Stomach (tissue), 9 donors: ENCODE results near the gene AGAP1. TPM values are rescaled to one million over a fixed set of nuclear protein-coding genes. Genes with fewer than 3 reads are reported as not detected.
"Not testable (repeated sequence)": the region's sequence is repeated elsewhere in the genome, so short reads cannot be mapped to it uniquely, and the experiment has no call there.

ENCODE experiments used
- DNase-seq, 2 donors: peaks; one replicate each; pipeline versions ENCODE4 v3.0.0 to v3.0.0-alpha.2; 2013 to 2019
- H3K27ac ChIP-seq, 5 donors: fragments of 200-600 bp in 4 of 5; sonication (generic) in 4 of 5; one replicate each; pipeline ENCODE4 v1.5.1; 2013 to 2019; ENCODE audit warnings: mild to moderate bottlenecking in 1 of 5, moderate library complexity in 1 of 5
- H3K27me3 ChIP-seq, 3 donors: fragments of 200-600 bp; sonication (generic); one replicate each; pipeline ENCODE4 v1.5.1; 2017 to 2019; ENCODE audit warnings: mixed run types in 1 of 3
- H3K36me3 ChIP-seq, 4 donors: fragments of 200-600 bp; sonication (generic); 1 replicate in 3 of 4; 2 replicates in 1 of 4; pipeline ENCODE4 v1.5.1; 2016 to 2019
- H3K4me1 ChIP-seq, 4 donors: fragments of 200-600 bp; sonication (generic); one replicate each; pipeline ENCODE4 v1.5.1; 2016 to 2019
- H3K4me3 ChIP-seq, 4 donors: fragments of 200-600 bp; sonication (generic) in 3 of 4; one replicate each; pipeline ENCODE4 v1.5.1; 2016 to 2019; ENCODE audit warnings: mild to moderate bottlenecking in 1 of 4
- H3K9me3 ChIP-seq, 4 donors: fragments of 200-600 bp; sonication (generic); one replicate each; pipeline ENCODE4 v1.5.1; 2016 to 2019
- EP300 ChIP-seq: sonication (generic); formaldehyde crosslinking; IDR thresholded peaks from one replicate; pipeline ENCODE4 v1.6.1; 2017; ENCODE audit warnings: antibody characterized with exemption
- POLR2A ChIP-seq, 4 donors: fragments of 450-650 bp; IDR thresholded peaks; one replicate each; pipeline ENCODE4 v1.6.1; 2016; ENCODE audit warnings: antibody characterized with exemption in 4 of 4, control low read depth in 2 of 4, mild to moderate bottlenecking in 1 of 4, moderate library complexity in 1 of 4
- POLR2AphosphoS5 ChIP-seq, 3 donors: sonication (generic); formaldehyde crosslinking; IDR thresholded peaks; one replicate each; pipeline ENCODE4 v1.6.1; 2016; ENCODE audit warnings: antibody characterized with exemption in 3 of 3
- WGBS, 5 donors: extraction: QIAGEN DNeasy Blood & Tissue Kit in 3 of 5; methylation state at CpG; one replicate each; pipeline versions ENCODE4 v1.1.5 to v1.1.7; 2013 to 2018; 5-methylcytosine and 5-hydroxymethylcytosine counted together
- intact Hi-C: fragments of 100-400 bp; cut with DNase I; formaldehyde crosslinking; loops from one replicate; pipeline ENCODE4 v1.15.1; 2023; ENCODE audit warnings: low total_unique reads
- polyA plus RNA-seq, 3 donors: library from polyadenylated mRNA; stranded (reverse); fragments of 200-250 nt; gene quantifications; one replicate each; pipeline ENCODE4 v1.2.3, GENCODE V29; 2013
- total RNA-seq, 5 donors: library from RNA; depleted of rRNA; stranded (reverse); fragments of >200 nt; gene quantifications; one replicate each; pipeline versions ENCODE4 v1.1.0 to v1.2.3, GENCODE V29; 2014 to 2016
- TF ChIP-seq, protein P1 (sequence below), 7 experiments: fragments of 450-650 bp in 4 of 7; fragments of 200-600 bp in 3 of 7; sonication (generic) in 3 of 7; IDR thresholded peaks; one replicate each; pipeline ENCODE4 v1.5.1; 2016 to 2019; ENCODE audit warnings: antibody characterized with exemption in 7 of 7, control low read depth in 2 of 7, mild to moderate bottlenecking in 1 of 7
- donor health status: healthy with polysubstance abuse.
- donor health status: Bipolar disorder and iron deficiency.
- donor health status: healthy.

The AGAP1 gene
- total and polyA plus RNA-seq, 8 donors, result 4.2 to 139 (median 35.0) TPM

DNA sequence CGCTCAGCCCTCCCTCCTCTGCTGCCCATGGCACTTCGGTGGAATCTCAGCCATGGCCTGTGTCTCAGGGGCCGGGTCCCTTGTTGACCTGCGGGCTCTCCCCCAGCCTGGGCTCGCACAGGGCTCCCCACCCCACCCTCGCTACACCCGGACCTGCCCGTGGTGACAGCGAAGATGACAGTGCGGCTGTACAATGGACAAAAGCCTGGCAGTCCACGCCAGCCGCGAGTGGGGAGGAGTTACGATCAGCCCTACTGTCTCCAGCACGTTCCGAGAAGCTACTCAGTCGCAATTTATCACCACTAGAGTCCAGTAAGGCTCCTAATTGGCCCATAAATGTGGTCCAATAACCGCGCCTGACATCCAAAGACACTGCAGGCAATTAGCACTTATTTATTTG is 642.7 kb downstream of the AGAP1 start:
- WGBS, 5 donors, result 82 to 88% (median 85%) methylated on average over 19 of the region's 19 CpGs
- TF ChIP-seq, protein P1, sequence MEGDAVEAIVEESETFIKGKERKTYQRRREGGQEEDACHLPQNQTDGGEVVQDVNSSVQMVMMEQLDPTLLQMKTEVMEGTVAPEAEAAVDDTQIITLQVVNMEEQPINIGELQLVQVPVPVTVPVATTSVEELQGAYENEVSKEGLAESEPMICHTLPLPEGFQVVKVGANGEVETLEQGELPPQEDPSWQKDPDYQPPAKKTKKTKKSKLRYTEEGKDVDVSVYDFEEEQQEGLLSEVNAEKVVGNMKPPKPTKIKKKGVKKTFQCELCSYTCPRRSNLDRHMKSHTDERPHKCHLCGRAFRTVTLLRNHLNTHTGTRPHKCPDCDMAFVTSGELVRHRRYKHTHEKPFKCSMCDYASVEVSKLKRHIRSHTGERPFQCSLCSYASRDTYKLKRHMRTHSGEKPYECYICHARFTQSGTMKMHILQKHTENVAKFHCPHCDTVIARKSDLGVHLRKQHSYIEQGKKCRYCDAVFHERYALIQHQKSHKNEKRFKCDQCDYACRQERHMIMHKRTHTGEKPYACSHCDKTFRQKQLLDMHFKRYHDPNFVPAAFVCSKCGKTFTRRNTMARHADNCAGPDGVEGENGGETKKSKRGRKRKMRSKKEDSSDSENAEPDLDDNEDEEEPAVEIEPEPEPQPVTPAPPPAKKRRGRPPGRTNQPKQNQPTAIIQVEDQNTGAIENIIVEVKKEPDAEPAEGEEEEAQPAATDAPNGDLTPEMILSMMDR (IDR thresholded peaks at IDR 0.05), result no peak
- TF ChIP-seq POLR2A (IDR thresholded peaks at IDR 0.05), result no peak
- no peak for TF ChIP-seq POLR2AphosphoS5 (IDR thresholded peaks at IDR 0.05)
- no peak for TF ChIP-seq EP300
- no peak for DNase-seq
- intact Hi-C loops, result no loop called here
- H3K9me3 ChIP-seq, result no peaks in the 10 kb centered on the region
- H3K4me1 ChIP-seq, result no peaks in the 10 kb centered on the region
- H3K27ac ChIP-seq, result no peak overlapping the region
- H3K27me3 ChIP-seq, result peaks cover 0 to 7% (median 0%) of the 10 kb centered on the region in 3 donors
- H3K4me3 ChIP-seq, result no peak overlapping the region
- peaks cover 0 to 11% (median 4%) of the 10 kb centered on the region in 4 donors for H3K36me3 ChIP-seq

DNA sequence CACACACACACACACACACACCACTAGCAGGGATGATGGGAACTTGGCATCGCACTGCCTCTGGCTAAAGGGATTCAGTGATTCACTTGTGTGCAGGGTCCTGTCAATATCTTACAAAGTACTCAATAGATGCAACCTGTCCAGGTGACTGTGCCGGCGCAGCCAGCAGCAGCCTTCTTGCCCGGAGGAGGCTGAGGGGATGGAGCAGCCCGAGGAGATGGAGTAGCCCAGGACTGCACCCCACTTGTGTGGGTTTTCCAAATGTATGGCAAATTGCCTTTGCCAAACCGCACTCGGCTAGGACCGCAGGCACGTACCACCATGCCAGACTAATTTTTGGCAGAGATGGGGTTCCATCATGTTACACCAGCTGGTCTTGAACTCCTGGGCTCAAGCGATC is 643.2 kb downstream of the AGAP1 start:
- Histone ChIP-seq H3K36me3 (peaks cover 0 to 8% (median 3%) of the 10 kb centered on the region in 4 donors), H3K27me3 (peaks cover 0 to 9% (median 0%) of the 10 kb centered on the region in 3 donors), H3K4me1 (no peaks in the 10 kb centered on the region), H3K4me3 (no peak overlapping the region), H3K9me3 (no peaks in the 10 kb centered on the region), H3K27ac (no peak overlapping the region)
- TF ChIP-seq EP300, result no peak
- TF ChIP-seq, protein P1 (IDR thresholded peaks at IDR 0.05), result no peak
- no peak for TF ChIP-seq POLR2A (IDR thresholded peaks at IDR 0.05)
- TF ChIP-seq POLR2AphosphoS5 (IDR thresholded peaks at IDR 0.05), result no peak
- WGBS, 5 donors, result 93 to 99% (median 95%) methylated on average over 10 of the region's 10 CpGs
- intact Hi-C loops, result no loop called here
- DNase-seq, result no peak

DNA sequence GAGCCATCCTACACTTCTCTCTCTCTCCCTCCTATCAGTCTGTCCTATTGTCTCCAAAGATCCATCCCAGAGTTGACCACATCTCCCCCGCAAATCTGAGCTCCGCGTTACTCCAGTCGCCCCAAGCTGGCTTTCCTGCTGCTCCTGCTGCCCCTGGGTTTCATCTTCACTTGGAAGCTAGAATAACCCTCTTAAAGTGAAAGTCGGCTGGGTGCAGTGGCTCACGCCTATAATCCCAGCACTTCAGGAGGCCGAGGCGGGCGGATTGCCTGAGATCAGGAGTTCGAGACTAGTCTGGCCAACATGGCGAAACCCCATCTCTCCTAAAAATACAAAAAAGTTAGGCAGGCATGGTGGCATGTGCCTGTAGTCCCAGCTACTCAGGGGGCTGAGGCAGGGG is 647.8 kb downstream of the AGAP1 start:
- H3K9me3 ChIP-seq, intact Hi-C loops, H3K36me3 ChIP-seq, H3K4me1 ChIP-seq, H3K4me3 ChIP-seq, H3K27ac ChIP-seq, DNase-seq: not testable (repeated sequence)
- H3K27me3 ChIP-seq, result peaks cover 0 to 28% (median 6%) of the 10 kb centered on the region in 3 donors
- 86 to 93% (median 88%) methylated on average over 11 of the region's 11 CpGs for WGBS, 5 donors

DNA sequence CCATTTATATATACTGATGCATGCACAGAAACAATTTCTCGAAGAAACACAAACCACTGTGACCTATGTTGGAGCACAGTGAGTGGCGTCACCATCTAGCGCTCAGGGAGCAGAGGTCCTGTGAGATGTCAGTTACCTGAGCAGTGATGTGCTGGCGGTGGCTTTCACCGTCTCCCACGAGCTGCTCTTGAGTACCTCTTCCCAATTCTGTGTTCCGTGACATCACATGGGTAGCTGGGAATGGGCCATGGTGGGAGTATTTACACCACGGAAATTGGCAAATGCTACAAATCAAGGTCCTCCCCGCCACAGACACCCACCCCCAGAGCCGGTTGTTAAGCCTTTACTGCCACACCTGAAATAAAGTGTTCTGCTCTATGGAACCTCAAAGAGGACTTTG is 650.0 kb downstream of the AGAP1 start:
- intact Hi-C loops, result no loop called here
- no peak overlapping the region for H3K27ac ChIP-seq
- H3K4me1 ChIP-seq, result no peaks in the 10 kb centered on the region
- H3K27me3 ChIP-seq, result peaks cover 0 to 38% (median 6%) of the 10 kb centered on the region in 3 donors
- 85 to 93% (median 91%) methylated on average over 7 to 10 of the region's 10 CpGs for WGBS, 5 donors
- no peak overlapping the region for H3K4me3 ChIP-seq
- no peak for DNase-seq
- no peaks in the 10 kb centered on the region for H3K36me3 ChIP-seq
- H3K9me3 ChIP-seq, result no peaks in the 10 kb centered on the region
- no peak for TF ChIP-seq POLR2A (IDR thresholded peaks at IDR 0.05)
- no peak for TF ChIP-seq POLR2AphosphoS5 (IDR thresholded peaks at IDR 0.05)
- TF ChIP-seq EP300, result no peak
- TF ChIP-seq, protein P1 (IDR thresholded peaks at IDR 0.05), result no peak

DNA sequence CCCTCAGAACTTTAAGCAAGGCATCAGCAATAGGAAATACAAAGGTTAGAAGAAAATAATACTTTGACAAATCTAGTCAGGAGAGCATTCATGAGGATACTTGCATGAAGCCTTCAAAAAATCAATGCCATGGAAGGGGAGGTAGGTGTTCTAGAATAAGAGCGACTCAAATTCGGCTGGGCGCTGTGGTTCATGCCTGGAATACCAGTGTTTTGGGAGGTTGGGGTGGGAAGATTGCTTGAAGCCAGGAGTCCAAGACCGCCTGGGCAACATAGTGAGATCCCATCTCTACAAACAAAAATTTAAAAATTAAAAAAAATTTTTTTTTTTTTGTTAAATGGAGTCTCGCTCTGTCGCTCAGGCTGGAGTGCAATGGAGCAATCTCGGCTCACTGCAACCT is 652.6 kb downstream of the AGAP1 start:
- intact Hi-C loops, result no loop called here
- peaks cover 0 to 12% (median 8%) of the 10 kb centered on the region in 4 donors for H3K9me3 ChIP-seq
- DNase-seq, result no peak
- 92 to 96% (median 95%) methylated on average over 7 of the region's 7 CpGs for WGBS, 5 donors
- H3K27ac ChIP-seq, result no peak overlapping the region
- H3K36me3 ChIP-seq, result no peaks in the 10 kb centered on the region
- no peak for TF ChIP-seq POLR2AphosphoS5 (IDR thresholded peaks at IDR 0.05)
- TF ChIP-seq POLR2A (IDR thresholded peaks at IDR 0.05), result no peak
- no peak for TF ChIP-seq EP300
- TF ChIP-seq, protein P1 (IDR thresholded peaks at IDR 0.05), result no peak
- peaks cover 0 to 36% (median 6%) of the 10 kb centered on the region in 3 donors for H3K27me3 ChIP-seq
- no peak overlapping the region for H3K4me3 ChIP-seq
- no peaks in the 10 kb centered on the region for H3K4me1 ChIP-seq
